A549 (cell line): ENCODE data around the gene PCBP3. TPM values are rescaled to one million over a fixed set of nuclear protein-coding genes. Genes with fewer than 3 reads are reported as not detected.

Source experiments
- ATAC-seq, 2 experiments: fragments of 200-7000 bp in 1 of 2; fragments of >200 bp in 1 of 2; cut with Nextera tagmentation in 1 of 2; cut with Tn5 transposase in 1 of 2; 3 replicates each; pipeline versions ENCODE4 v1.8.0 to v1.9.1; 2018 to 2020; ENCODE audit warnings: mild to moderate bottlenecking in 1 of 2, moderate library complexity in 1 of 2
- CTCF ChIA-PET: fragments of 300-600 bp; sonication (Branson Sonifier 250); formaldehyde crosslinking; extraction: SDS; loops from one replicate; lab custom pipeline; 2021; ENCODE audit warnings: antibody characterized with exemption, inconsistent platforms; lab: Yijun Ruan, JAX
- POLR2A ChIA-PET: fragments of 350-600 bp; formaldehyde crosslinking; extraction: SDS; loops from one replicate; lab custom pipeline; 2021; ENCODE audit warnings: antibody characterized with exemption, inconsistent platforms; lab: Yijun Ruan, JAX
- DNase-seq, 2 experiments: peaks; one replicate each; pipeline versions ENCODE4 v3.0.0 to v3.0.0-alpha.2; 2011 to 2016; ENCODE audit warnings: low read depth in 1 of 2, low spot score in 1 of 2
- FAIRE-seq: peaks from 2 replicates; lab custom pipeline; 2011; peaks lifted over from hg19 to GRCh38; lab: Jason Lieb, UNC
- H3K27ac ChIP-seq, 2 experiments: fragments of >200 bp; sonication (Bioruptor Twin); formaldehyde crosslinking; 3 replicates each; pipeline ENCODE4 v1.5.1; 2016 to 2017
- H3K4me1 ChIP-seq: fragments of >200 bp; sonication (Bioruptor Twin); formaldehyde crosslinking; 3 replicates; pipeline ENCODE4 v1.6.1; 2016
- H3K4me2 ChIP-seq: fragments of >200 bp; sonication (Bioruptor Twin); formaldehyde crosslinking; 3 replicates; pipeline ENCODE4 v1.6.1; 2016
- H3K4me3 ChIP-seq: fragments of >200 bp; sonication (Bioruptor Twin); formaldehyde crosslinking; 3 replicates; pipeline ENCODE4 v1.5.1; 2016
- H3K9me3 ChIP-seq: fragments of >200 bp; sonication (Bioruptor Twin); formaldehyde crosslinking; 3 replicates; pipeline ENCODE4 v1.6.1; 2016
- ATOH8 ChIP-seq: fragments of 250-450 bp; sonication (Bioruptor Pico); IDR thresholded peaks from 2 replicates; pipeline ENCODE4 v1.5.0; 2020; ENCODE audit warnings: low read depth, mild to moderate bottlenecking, moderate library complexity
- BCL3 ChIP-seq: fragments of >200 bp; sonication (Bioruptor Twin); formaldehyde crosslinking; IDR thresholded peaks from 3 replicates; pipeline ENCODE4 v1.6.1; 2016
- CEBPB ChIP-seq, 2 experiments: fragments of >200 bp in 1 of 2; sonication (Bioruptor Twin) in 1 of 2; formaldehyde crosslinking in 1 of 2; IDR thresholded peaks; 2 replicates each; pipeline ENCODE4 v1.6.1; 2012 to 2016
- ELK1 ChIP-seq: fragments of 150-350 bp; IDR thresholded peaks from 2 replicates; pipeline ENCODE4 v1.6.1; 2014; ENCODE audit warnings: low read depth, mild to moderate bottlenecking, low read length
- FOXS1 ChIP-seq: fragments of 250-450 bp; sonication (Bioruptor Pico); IDR thresholded peaks from 2 replicates; pipeline ENCODE4 v1.5.0; 2020; ENCODE audit warnings: mild to moderate bottlenecking, moderate library complexity
- HDAC2 ChIP-seq: fragments of 200-600 bp; sonication (generic); IDR thresholded peaks from 2 replicates; pipeline ENCODE4 v1.6.1; 2016
- HES2 ChIP-seq: fragments of >200 bp; sonication (Bioruptor Twin); formaldehyde crosslinking; IDR thresholded peaks from 2 replicates; pipeline ENCODE4 v1.6.1; 2016
- JUNB ChIP-seq: fragments of >200 bp; sonication (Bioruptor Twin); formaldehyde crosslinking; IDR thresholded peaks from 2 replicates; pipeline ENCODE4 v1.6.1; 2016
- KDM5A ChIP-seq: fragments of 200-600 bp; sonication (generic); IDR thresholded peaks from 2 replicates; pipeline ENCODE4 v1.6.1; 2016; ENCODE audit warnings: antibody characterized with exemption, mild to moderate bottlenecking
- PBX3 ChIP-seq: IDR thresholded peaks from 2 replicates; pipeline ENCODE4 v1.6.1; 2012
- PHF8 ChIP-seq: fragments of 200-600 bp; sonication (generic); IDR thresholded peaks from 2 replicates; pipeline ENCODE4 v1.6.1; 2016; ENCODE audit warnings: low read depth, mild to moderate bottlenecking, antibody characterized with exemption, moderate library complexity, borderline replicate concordance
- POLR2A ChIP-seq: IDR thresholded peaks from 2 replicates; pipeline ENCODE4 v1.6.1; 2012; ENCODE audit warnings: mild to moderate bottlenecking, low read length
- POLR2AphosphoS2 ChIP-seq: conservative IDR thresholded peaks from 2 replicates; pipeline ENCODE4 v1.6.1; 2012; ENCODE audit warnings: low read length, improper control_type of control experiment, inconsistent platforms
- RCOR1 ChIP-seq: fragments of 150-350 bp; IDR thresholded peaks from 2 replicates; pipeline ENCODE4 v1.6.1; 2014; ENCODE audit warnings: antibody characterized with exemption, low read length, low read depth
- REST ChIP-seq: fragments of 200-600 bp; sonication (generic); IDR thresholded peaks from 2 replicates; pipeline ENCODE4 v1.6.1; 2016; ENCODE audit warnings: antibody characterized with exemption, mild to moderate bottlenecking, moderate library complexity
- RFX5 ChIP-seq: fragments of 450-650 bp; IDR thresholded peaks from 2 replicates; pipeline ENCODE4 v1.7.1; 2014; ENCODE audit warnings: antibody characterized with exemption, mild to moderate bottlenecking, moderate library complexity
- SMC3 ChIP-seq: fragments of >200 bp; sonication (Bioruptor Twin); formaldehyde crosslinking; IDR thresholded peaks from 3 replicates; pipeline ENCODE4 v1.6.1; 2018; ENCODE audit warnings: inconsistent platforms
- WGBS: methylation state at CpG from one replicate; pipeline ENCODE4 v1.1.6; 2017; ENCODE audit errors: missing lambda C conversion rate; 5-methylcytosine and 5-hydroxymethylcytosine counted together
- polyA plus RNA-seq, 4 experiments: library from polyadenylated mRNA; depleted of rRNA in 3 of 4; stranded (reverse); fragments of >200 nt; fragmentation: RNase III in 1 of 4; extraction: RNeasy Plus Mini Kit Qiagen cat#74134 plus additional on column Dnase treatment in 1 of 4; gene quantifications; 2 replicates in 3 of 4; 3 replicates in 1 of 4; pipeline ENCODE4 v1.2.3, GENCODE V29; 2011 to 2017
- TF ChIP-seq, protein P1 (sequence below): fragments of >200 bp; sonication (Bioruptor Twin); formaldehyde crosslinking; IDR thresholded peaks from 3 replicates; pipeline ENCODE4 v1.5.1; 2016
- TF ChIP-seq, protein P2 (sequence below): fragments of 450-650 bp; IDR thresholded peaks from 2 replicates; pipeline ENCODE4 v1.6.1; 2014; ENCODE audit warnings: antibody characterized with exemption

The PCBP3 gene
- polyA plus RNA-seq, 2 of the 4 experiments (the other 2 are of a cell fraction): 0.30 to 0.34 TPM

- TF ChIP-seq FOXS1 (CRISPR knock-in tag) (no peak), HDAC2 (no peak)
- TF ChIP-seq, all 56 proteins: peak for 0
Observed at GRCh38 chr21:45979651-45980050, 336.1 kb downstream of the PCBP3 start (continued).

DNA sequence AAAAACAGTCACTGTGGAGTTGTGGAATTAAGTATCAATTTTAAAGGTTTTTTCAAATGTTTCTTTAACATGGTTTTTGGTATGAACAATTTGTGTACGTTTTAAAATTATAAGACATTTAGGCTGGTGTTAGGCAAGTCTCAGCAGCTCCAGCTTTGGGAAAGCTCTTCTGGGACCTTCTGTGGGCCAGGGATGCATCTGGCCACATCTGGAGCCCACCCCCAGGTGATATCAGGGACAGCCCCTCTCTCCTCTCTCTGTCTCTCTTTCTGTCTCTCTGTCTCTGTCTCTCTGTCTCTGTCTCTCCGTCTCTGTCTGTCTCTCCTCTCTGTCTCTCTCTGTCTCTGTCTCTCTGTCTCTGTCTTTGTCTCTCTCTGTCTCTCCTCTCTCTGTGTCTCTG is 336.7 kb downstream of the PCBP3 start:
- Histone ChIP-seq H3K4me1 (no peaks in the 10 kb centered on the region), H3K4me3 (no peak overlapping the region), H3K27ac (no peak overlapping the region), H3K4me2 (no peak overlapping the region), H3K9me3 (no peaks in the 10 kb centered on the region)
- FAIRE-seq: no peak
- WGBS: 46% methylated on average over 2 of the region's 2 CpGs
- DNase-seq: no peak
- ChIA-PET POLR2A (no interaction called here), CTCF (interaction anchor here (2.1 to 3.2 kb wide), 2 partner anchors 10 to 117 kb away, joined by 6 to 17 read pairs; no protein-coding TSS in a partner anchor)
- no peak for ATAC-seq
- TF ChIP-seq RCOR1: no peak
- TF ChIP-seq HES2: no peak
- TF ChIP-seq, protein P1, sequence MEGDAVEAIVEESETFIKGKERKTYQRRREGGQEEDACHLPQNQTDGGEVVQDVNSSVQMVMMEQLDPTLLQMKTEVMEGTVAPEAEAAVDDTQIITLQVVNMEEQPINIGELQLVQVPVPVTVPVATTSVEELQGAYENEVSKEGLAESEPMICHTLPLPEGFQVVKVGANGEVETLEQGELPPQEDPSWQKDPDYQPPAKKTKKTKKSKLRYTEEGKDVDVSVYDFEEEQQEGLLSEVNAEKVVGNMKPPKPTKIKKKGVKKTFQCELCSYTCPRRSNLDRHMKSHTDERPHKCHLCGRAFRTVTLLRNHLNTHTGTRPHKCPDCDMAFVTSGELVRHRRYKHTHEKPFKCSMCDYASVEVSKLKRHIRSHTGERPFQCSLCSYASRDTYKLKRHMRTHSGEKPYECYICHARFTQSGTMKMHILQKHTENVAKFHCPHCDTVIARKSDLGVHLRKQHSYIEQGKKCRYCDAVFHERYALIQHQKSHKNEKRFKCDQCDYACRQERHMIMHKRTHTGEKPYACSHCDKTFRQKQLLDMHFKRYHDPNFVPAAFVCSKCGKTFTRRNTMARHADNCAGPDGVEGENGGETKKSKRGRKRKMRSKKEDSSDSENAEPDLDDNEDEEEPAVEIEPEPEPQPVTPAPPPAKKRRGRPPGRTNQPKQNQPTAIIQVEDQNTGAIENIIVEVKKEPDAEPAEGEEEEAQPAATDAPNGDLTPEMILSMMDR: no peak
- TF ChIP-seq CEBPB (IDR thresholded peaks at IDR 0.05): no peak
- TF ChIP-seq ELK1: no peak
- TF ChIP-seq ATOH8: no peak
- TF ChIP-seq, protein P2, sequence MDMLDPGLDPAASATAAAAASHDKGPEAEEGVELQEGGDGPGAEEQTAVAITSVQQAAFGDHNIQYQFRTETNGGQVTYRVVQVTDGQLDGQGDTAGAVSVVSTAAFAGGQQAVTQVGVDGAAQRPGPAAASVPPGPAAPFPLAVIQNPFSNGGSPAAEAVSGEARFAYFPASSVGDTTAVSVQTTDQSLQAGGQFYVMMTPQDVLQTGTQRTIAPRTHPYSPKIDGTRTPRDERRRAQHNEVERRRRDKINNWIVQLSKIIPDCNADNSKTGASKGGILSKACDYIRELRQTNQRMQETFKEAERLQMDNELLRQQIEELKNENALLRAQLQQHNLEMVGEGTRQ: no peak
- no peak for TF ChIP-seq RFX5
- TF ChIP-seq PBX3: no peak
- TF ChIP-seq PHF8: no peak
- no peak for TF ChIP-seq POLR2AphosphoS2
- no peak for TF ChIP-seq POLR2A
- no peak for TF ChIP-seq JUNB
- no peak for TF ChIP-seq REST
- no peak for TF ChIP-seq BCL3
- TF ChIP-seq KDM5A: no peak
- TF ChIP-seq SMC3: no peak
